Muscle of back (tissue), 11 donors: ENCODE measurements around the gene PTPRD. TPM values are rescaled to one million over a fixed set of nuclear protein-coding genes. Genes with fewer than 3 reads are reported as not detected.

Experiments used
- DNase-seq, 3 donors: peaks; one replicate each; pipeline versions ENCODE4 v3.0.0 to v3.0.0-alpha.2; 2013
- polyA plus RNA-seq, 10 donors: library from polyadenylated mRNA; unstranded; fragments of 120-200 nt; gene quantifications; one replicate each; pipeline ENCODE4 v1.2.1, GENCODE V29; 2013; ENCODE audit not compliant: insufficient read length in 10 of 10

The PTPRD gene
- polyA plus RNA-seq, 10 donors: 51.8 to 95.1 (median 75.6) TPM

GRCh38 chr9:9893837-9894236 is 719.0 kb downstream of the PTPRD start:
- DNase-seq: no peak

GRCh38 chr9:9892217-9892616 is 720.6 kb downstream of the PTPRD start:
- DNase-seq: no peak

GRCh38 chr9:9881692-9882091 is 731.1 kb downstream of the PTPRD start:
- no peak for DNase-seq

- no peak for DNase-seq
These were observed 738.5 kb downstream of the PTPRD start for GRCh38 chr9:9874270-9874669.

- DNase-seq: no peak
These were observed 750.5 kb downstream of the PTPRD start for GRCh38 chr9:9862235-9862810.

GRCh38 chr9:9855177-9856078 is 757.4 kb downstream of the PTPRD start:
- no peak for DNase-seq

- DNase-seq: no peak
These were observed 765.1 kb downstream of the PTPRD start for GRCh38 chr9:9847750-9848149.

- DNase-seq: no peak
These were observed 766.2 kb downstream of the PTPRD start for GRCh38 chr9:9846557-9846956.

- peak in 1 of 3 donors; percentile 0 for DNase-seq
These were observed 792.4 kb downstream of the PTPRD start for GRCh38 chr9:9820436-9820835.

GRCh38 chr9:9819886-9820285 is 792.9 kb downstream of the PTPRD start:
- no peak for DNase-seq

- DNase-seq: no peak
These were observed 795.6 kb downstream of the PTPRD start for GRCh38 chr9:9817176-9817575.

- DNase-seq: no peak
These were observed 808.7 kb downstream of the PTPRD start for GRCh38 chr9:9804109-9804508.

GRCh38 chr9:9799287-9799686 is 813.5 kb downstream of the PTPRD start:
- DNase-seq: no peak

- DNase-seq: no peak
These were observed 820.5 kb downstream of the PTPRD start for GRCh38 chr9:9792144-9792857.

- peak; percentile 3 to 30 (median 4) for DNase-seq
These were observed 821.2 kb downstream of the PTPRD start for GRCh38 chr9:9791611-9792010.

- peak; percentile 14 to 62 (median 35) for DNase-seq
These were observed 822.5 kb downstream of the PTPRD start for GRCh38 chr9:9790216-9790872.

- no peak for DNase-seq
These were observed 829.1 kb downstream of the PTPRD start for GRCh38 chr9:9783711-9784110.

GRCh38 chr9:9783211-9783610 is 829.6 kb downstream of the PTPRD start:
- no peak for DNase-seq

- DNase-seq: no peak
These were observed 834.5 kb downstream of the PTPRD start for GRCh38 chr9:9778293-9778692.

GRCh38 chr9:9774471-9774870 is 838.3 kb downstream of the PTPRD start:
- DNase-seq: no peak

- DNase-seq: no peak
These were observed 841.5 kb downstream of the PTPRD start for GRCh38 chr9:9771314-9771713.

- no peak for DNase-seq
These were observed 848.0 kb downstream of the PTPRD start for GRCh38 chr9:9764821-9765220.
